LoVo (cell line): ENCODE data around the gene KRR1.
"Not testable (repeated sequence)": the region's sequence is repeated elsewhere in the genome, so short reads cannot be mapped to it uniquely, and the experiment has no call there.

Experiments
- DNase-seq: peaks from one replicate; pipeline ENCODE4 v3.0.0-alpha.2; 2016; ENCODE audit warnings: low spot score

The KRR1 gene

GRCh38 chr12:75525263-75525662 lies 13.9 kb upstream of the KRR1 start:
- DNase-seq = no peak

- not testable (repeated sequence) for DNase-seq
Measured at GRCh38 chr12:75522124-75522523, 10.7 kb upstream of the KRR1 start.

GRCh38 chr12:75521224-75521623 lies 9.8 kb upstream of the KRR1 start:
- not testable (repeated sequence) for DNase-seq

GRCh38 chr12:75509621-75510020 lies 1.8 kb downstream of the KRR1 start:
- no peak for DNase-seq

GRCh38 chr12:75508159-75508558 lies 3.2 kb downstream of the KRR1 start:
- no peak for DNase-seq

GRCh38 chr12:75507086-75507485 lies 4.3 kb downstream of the KRR1 start:
- DNase-seq = no peak

GRCh38 chr12:75505706-75506312 lies 5.6 kb downstream of the KRR1 start:
- DNase-seq = no peak

- no peak for DNase-seq
Measured at GRCh38 chr12:75503866-75504265, 7.5 kb downstream of the KRR1 start.

GRCh38 chr12:75503459-75503858 lies 8.0 kb downstream of the KRR1 start:
- DNase-seq = no peak

- no peak for DNase-seq
Measured at GRCh38 chr12:75491169-75491568, 20.2 kb downstream of the KRR1 start.

GRCh38 chr12:75489613-75490210 lies 21.7 kb downstream of the KRR1 start:
- peak; percentile 41 for DNase-seq

GRCh38 chr12:75489187-75489586 lies 22.2 kb downstream of the KRR1 start:
- no peak for DNase-seq

GRCh38 chr12:75488553-75488952 lies 22.9 kb downstream of the KRR1 start:
- peak; percentile 27 for DNase-seq

- DNase-seq = no peak
Measured at GRCh38 chr12:75487308-75487707, 24.1 kb downstream of the KRR1 start.

GRCh38 chr12:75484450-75484849 lies 27.0 kb downstream of the KRR1 start:
- not testable (repeated sequence) for DNase-seq

GRCh38 chr12:75483431-75483830 lies 28.0 kb downstream of the KRR1 start:
- no peak for DNase-seq

- DNase-seq = no peak
Measured at GRCh38 chr12:75482646-75483045, 28.8 kb downstream of the KRR1 start.

- no peak for DNase-seq
Measured at GRCh38 chr12:75481774-75482173, 29.6 kb downstream of the KRR1 start.

GRCh38 chr12:75481013-75481705 lies 30.2 kb downstream of the KRR1 start:
- no peak for DNase-seq

- peak; percentile 59 for DNase-seq
Measured at GRCh38 chr12:75480469-75480949, 30.9 kb downstream of the KRR1 start, which contains the start of gene GLIPR1. TSS of gene GLIPR1 (plus strand) at chr12:75480755. CDS start at chr12:75480881, 126 bp downstream.

- no peak for DNase-seq
Measured at GRCh38 chr12:75479963-75480461, 31.4 kb downstream of the KRR1 start.

- no peak for DNase-seq
Measured at GRCh38 chr12:75478116-75478794, 33.2 kb downstream of the KRR1 start.
